ENCODE results near the gene ACOXL. TPM values are rescaled to one million over a fixed set of nuclear protein-coding genes. Genes with fewer than 3 reads are reported as not detected.

ACOXL gene
- total and polyA plus RNA-seq, 2 of the 8 experiments (the other 6 are each of a cell fraction or from before 2014, with no cell fraction given): 11.4 to 20.6 TPM

GRCh38 chr2:110691612-110692258 lies 40.6 kb upstream of the ACOXL start:
- Histone ChIP-seq H3K9ac (replicated peaks in 1 of 4; ENCODE audit: extremely low read depth in 1 of 4, low read depth in 3 of 4, low read length in 3 of 4) (no peak overlapping the region), H3K27ac (ENCODE audit: low read depth, low read length) (no peak overlapping the region), H3K23ac (ENCODE audit: insufficient read length) (no peak overlapping the region), H3K4me2 (ENCODE audit: insufficient read depth in 1 of 2, low read depth in 2 of 2, low read length in 2 of 2) (no peak overlapping the region), H3K4me3 (ENCODE audit: extremely low read depth in 1 of 4, insufficient read depth in 2 of 4, low read depth in 3 of 4, low read length in 4 of 4) (no peak overlapping the region), H3K14ac (ENCODE audit: insufficient read length) (no peak overlapping the region), H4K5ac (ENCODE audit: insufficient read length, low read depth, low read length) (no peak overlapping the region), H4K91ac (replicated peaks; ENCODE audit: insufficient read length, low read length) (no peak overlapping the region), H2AFZ (ENCODE audit: low read length) (no peak overlapping the region), H4K8ac (ENCODE audit: extremely low read depth, insufficient read depth, low read length) (no peak overlapping the region), H3K36me3 (ENCODE audit: control insufficient read depth in 2 of 4, insufficient read depth in 4 of 4, low read length in 3 of 4) (no peaks in the 10 kb centered on the region), H2BK120ac (replicated peaks; ENCODE audit: low read depth, low read length) (peak overlapping the region; percentile 61), H2BK5ac (ENCODE audit: low read depth, low read length) (peak overlapping the region; percentile 36; the same call in 1 of the 2 replicates), H3K4ac (replicated peaks; ENCODE audit: insufficient read length, low read depth, low read length) (no peak overlapping the region), H2AK5ac (ENCODE audit: low read depth, low read length) (peak overlapping the region; percentile 54; the same call in 1 of the 2 replicates), H2BK15ac (ENCODE audit: low read length) (no peak overlapping the region), H2BK20ac (ENCODE audit: low read length) (no peak overlapping the region), H3K79me1 (ENCODE audit: low read depth, low read length) (no peaks in the 10 kb centered on the region), H3K79me2 (ENCODE audit: control insufficient read depth in 1 of 2, insufficient read depth in 2 of 2, low read length in 2 of 2) (no peaks in the 10 kb centered on the region), H3K23me2 (ENCODE audit: low read depth, low read length) (no peaks in the 10 kb centered on the region), H3K4me1 (replicated peaks in 1 of 4; ENCODE audit: control insufficient read depth in 3 of 4, insufficient read depth in 4 of 4, low read length in 3 of 4) (peaks cover 6 to 19% (median 14%) of the 10 kb centered on the region in 4 experiments; a peak in 5 of 7 replicates), H3K56ac (replicated peaks; ENCODE audit: insufficient read length, low read depth, low read length) (no peak overlapping the region), H3K27me3 (replicated peaks in 1 of 4; ENCODE audit: control insufficient read depth in 3 of 4, extremely low read depth in 1 of 4, insufficient read depth in 3 of 4, low read length in 3 of 4) (peaks cover 0 to 11% (median 5%) of the 10 kb centered on the region in 4 experiments; a peak in 5 of 7 replicates), H3K18ac (ENCODE audit: extremely low read depth, low read length) (no peak overlapping the region), H4K20me1 (replicated peaks in 1 of 2; ENCODE audit: control insufficient read depth in 1 of 2, insufficient read depth in 2 of 2, low read length in 2 of 2) (no peaks in the 10 kb centered on the region), H2BK12ac (ENCODE audit: low read depth, low read length) (peak overlapping the region; percentile 28; the same call in 1 of the 2 replicates), H3K9me3 (ENCODE audit: insufficient read depth in 2 of 2, low read depth in 1 of 2, low read length in 1 of 2) (peaks cover 3 to 4% of the 10 kb centered on the region in 2 experiments; a peak in 2 of 4 replicates)
- FAIRE-seq (no peak), DNase-seq (ENCODE audit: low read depth in 1 of 2, low spot score in 2 of 2) (no peak)
- ChIA-PET CTCF (ENCODE audit: partially characterized antibody) (interaction anchor here (1.1 kb wide), 1 partner anchor 49 kb away, joined by 3 read pairs; no protein-coding TSS in a partner anchor), POLR2A (ENCODE audit: partially characterized antibody) (interaction anchor here (5.0 kb wide), 1 partner anchor 13 kb away, joined by 49 read pairs; the partner anchor contains the start of gene BUB1)
- 91% methylated on average over 11 of the region's 11 CpGs; no CpG with 5 or more reads in 1 of the 2 experiments for WGBS, 2 experiments (ENCODE audit: extremely low coverage in 1 of 2, insufficient coverage in 1 of 2, insufficient read length in 1 of 2, insufficient replicate concordance in 2 of 2, low coverage in 1 of 2, low lambda C conversion rate in 2 of 2, missing lambda C conversion rate in 1 of 2)
- TF ChIP-seq RNF2 (IDR thresholded peaks at IDR 0.05; ENCODE audit: borderline replicate concordance, low read depth, low read length, missing control alignments, poor library complexity, severe bottlenecking) (no peak), RAD21 (IDR thresholded peaks at IDR 0.05 in 1 of 2, conservative IDR thresholded peaks at IDR 0.05 in 1 of 2; ENCODE audit: low read depth in 2 of 2, low read length in 2 of 2) (no peak), CHD2 (IDR thresholded peaks at IDR 0.05; ENCODE audit: low read length) (no peak), EZH2 (IDR thresholded peaks at IDR 0.05; ENCODE audit: low read depth, low read length, severe bottlenecking) (no peak), SUZ12 (IDR thresholded peaks at IDR 0.05; ENCODE audit: low read length) (no peak), EGR1 (IDR thresholded peaks at IDR 0.05; ENCODE audit: borderline replicate concordance, low read depth, low read length) (no peak), USF2 (IDR thresholded peaks at IDR 0.05; ENCODE audit: low read length) (no peak)
